T-helper 2 cell treated with Interferon-gamma antibody and Interleukin-4, amounts not matched to agents 100 ng/mL and 5 ng/mL, for 36 hours (primary cell): ENCODE measurements around the gene IL33. TPM values are rescaled to one million over a fixed set of nuclear protein-coding genes. Genes with fewer than 3 reads are reported as not detected.

Source experiments
- intact Hi-C: fragments of 100-400 bp; cut with micrococcal nuclease; formaldehyde crosslinking; loops from one replicate; pipeline ENCODE4 v1.15.1; 2023
- total RNA-seq: library from RNA; stranded (reverse); gene quantifications from 2 replicates; pipeline ENCODE4 v1.2.3, GENCODE V29; 2022

The IL33 gene
- total RNA-seq, 1 donor from 2014 or later, result not detected

- intact Hi-C loops, result no loop called here
These were observed 1.3 kb downstream of the IL33 start for GRCh38 chr9:6216951-6217350.

GRCh38 chr9:6218099-6218502 is 2.5 kb downstream of the IL33 start:
- intact Hi-C loops, result no loop called here

- intact Hi-C loops, result no loop called here
These were observed 3.4 kb downstream of the IL33 start for GRCh38 chr9:6219040-6219439.

GRCh38 chr9:6219981-6220380 is 4.4 kb downstream of the IL33 start:
- intact Hi-C loops, result no loop called here

- intact Hi-C loops, result no loop called here
These were observed 9.0 kb downstream of the IL33 start for GRCh38 chr9:6224393-6225154.

- intact Hi-C loops, result no loop called here
These were observed 11.1 kb downstream of the IL33 start for GRCh38 chr9:6226696-6227095.

GRCh38 chr9:6229186-6229585 is 13.6 kb downstream of the IL33 start:
- intact Hi-C loops, result no loop called here

- intact Hi-C loops, result no loop called here
These were observed 14.0 kb downstream of the IL33 start for GRCh38 chr9:6229619-6230018.

GRCh38 chr9:6230037-6230780 is 14.6 kb downstream of the IL33 start:
- intact Hi-C loops, result no loop called here

- intact Hi-C loops, result no loop called here
These were observed 16.8 kb downstream of the IL33 start for GRCh38 chr9:6232336-6232945.

GRCh38 chr9:6234014-6234413 is 18.4 kb downstream of the IL33 start:
- intact Hi-C loops, result no loop called here

GRCh38 chr9:6237267-6237666 is 21.7 kb downstream of the IL33 start:
- intact Hi-C loops, result no loop called here

GRCh38 chr9:6239048-6239461 is 23.4 kb downstream of the IL33 start:
- intact Hi-C loops, result no loop called here

GRCh38 chr9:6239694-6240093 is 24.1 kb downstream of the IL33 start:
- intact Hi-C loops, result no loop called here

GRCh38 chr9:6243746-6244145 is 28.1 kb downstream of the IL33 start:
- intact Hi-C loops, result no loop called here

GRCh38 chr9:6247266-6247665 is 31.7 kb downstream of the IL33 start:
- intact Hi-C loops, result no loop called here

- intact Hi-C loops, result no loop called here
These were observed 53.3 kb downstream of the IL33 start for GRCh38 chr9:6268826-6269397.

GRCh38 chr9:6270896-6271295 is 55.3 kb downstream of the IL33 start:
- intact Hi-C loops, result no loop called here

- intact Hi-C loops, result no loop called here
These were observed 56.1 kb downstream of the IL33 start for GRCh38 chr9:6271508-6272228.

GRCh38 chr9:6272229-6272598 is 56.6 kb downstream of the IL33 start:
- intact Hi-C loops, result no loop called here

- intact Hi-C loops, result no loop called here
These were observed 61.8 kb downstream of the IL33 start for GRCh38 chr9:6277417-6277816.
